HepG2 (cell line): ENCODE measurements around the gene KCNIP3. TPM values are rescaled to one million over a fixed set of nuclear protein-coding genes. Genes with fewer than 3 reads are reported as not detected.
A peak's percentile ranks its signal among the peaks of the same experiment; 100 is the strongest.
"Not testable (repeated sequence)": the region's sequence is repeated elsewhere in the genome, so short reads cannot be mapped to it uniquely, and the experiment has no call there.

Experiments used
- ATAC-seq: fragments of 200-7000 bp; cut with Tn5 transposase; 3 replicates; pipeline ENCODE4 v1.9.1; 2020; ENCODE audit warnings: mild to moderate bottlenecking, moderate library complexity
- BruUV-seq: library from RNA; stranded (reverse); fragments of 400-500 nt; replicated peaks from 2 replicates; lab custom pipeline; 2021; lab: Mats Ljungman, UMichigan
- CTCF ChIA-PET: fragments of 300-600 bp; formaldehyde crosslinking; extraction: SDS; loops from one replicate; lab custom pipeline; 2021; ENCODE audit warnings: low total read pairs, inconsistent platforms, low intra/inter-chr PET ratio; lab: Yijun Ruan, JAX
- POLR2A ChIA-PET: fragments of 350-600 bp; sonication (Branson Sonifier 250); formaldehyde crosslinking; loops from one replicate; lab custom pipeline; 2020; ENCODE audit warnings: antibody characterized with exemption, inconsistent platforms; lab: Yijun Ruan, JAX
- DNase-seq: peaks from one replicate; pipeline ENCODE4 v3.0.0-alpha.2; 2015; ENCODE audit warnings: low spot score
- FAIRE-seq: peaks from 3 replicates; lab custom pipeline; 2011; peaks lifted over from hg19 to GRCh38; lab: Jason Lieb, UNC
- H2AFZ ChIP-seq: one replicate; pipeline ENCODE4 v1.6.1; 2011; ENCODE audit warnings: low read length, inconsistent platforms
- H3K27ac ChIP-seq: fragments of 300-600 bp; 3 replicates; pipeline ENCODE4 v1.8.0; 2011; ENCODE audit warnings: mixed run types, mild to moderate bottlenecking, mixed read lengths, low read length, inconsistent platforms; ENCODE audit not compliant: insufficient read depth; ENCODE audit errors: extremely low read length
- H3K27me3 ChIP-seq, 2 experiments: fragments of 200-600 bp in 1 of 2; 2 replicates in 1 of 2; 3 replicates in 1 of 2; pipeline versions ENCODE4 v1.6.0 to v1.8.0; 2011; ENCODE audit warnings: low read length in 2 of 2, mild to moderate bottlenecking in 2 of 2, moderate library complexity in 2 of 2, inconsistent platforms in 1 of 2; ENCODE audit not compliant: insufficient read depth in 2 of 2, control insufficient read depth in 1 of 2
- H3K36me3 ChIP-seq, 2 experiments: fragments of 200-600 bp in 1 of 2; replicated peaks in 1 of 2; 2 replicates in 1 of 2; 3 replicates in 1 of 2; pipeline versions ENCODE4 v1.5.1 to v1.8.0; 2011; ENCODE audit warnings: low read length in 2 of 2, inconsistent platforms in 1 of 2; ENCODE audit not compliant: insufficient read depth in 2 of 2, control insufficient read depth in 1 of 2
- H3K4me1 ChIP-seq: 2 replicates; pipeline ENCODE4 v1.5.1; 2012; ENCODE audit warnings: low read length, inconsistent platforms; ENCODE audit not compliant: insufficient read depth
- H3K4me2 ChIP-seq: 2 replicates; pipeline ENCODE4 v1.6.0; 2011; ENCODE audit warnings: low read depth, low read length, inconsistent platforms
- H3K4me3 ChIP-seq, 3 experiments: fragments of 200-600 bp in 1 of 3; sonication (generic), shearing (Covaris generic) in 1 of 3; replicated peaks in 1 of 3; 2 replicates each; pipeline ENCODE4 v1.5.1; 2011 to 2016; ENCODE audit warnings: low read length in 3 of 3, inconsistent platforms in 2 of 3, low read depth in 2 of 3, mild to moderate bottlenecking in 2 of 3, control low read depth in 1 of 3, mixed read lengths in 1 of 3; ENCODE audit not compliant: insufficient read depth in 1 of 3
- H3K79me2 ChIP-seq: one replicate; pipeline ENCODE4 v1.6.1; 2011; ENCODE audit warnings: low read length, inconsistent platforms; ENCODE audit not compliant: insufficient read depth
- H3K9ac ChIP-seq: 2 replicates; pipeline ENCODE4 v1.6.0; 2011; ENCODE audit warnings: mild to moderate bottlenecking, low read depth, low read length, inconsistent platforms; ENCODE audit not compliant: insufficient read depth
- H3K9me3 ChIP-seq: 2 replicates; pipeline ENCODE4 v1.5.1; 2012; ENCODE audit warnings: mild to moderate bottlenecking, low read length
- H4K20me1 ChIP-seq: 2 replicates; pipeline ENCODE4 v1.6.0; 2011; ENCODE audit warnings: inconsistent platforms, mild to moderate bottlenecking, low read length, moderate library complexity; ENCODE audit not compliant: insufficient read depth
- WGBS: methylation state at CpG from one replicate; pipeline ENCODE4 v1.1.6; 2017; ENCODE audit warnings: low lambda C conversion rate; 5-methylcytosine and 5-hydroxymethylcytosine counted together
- in situ Hi-C: cut with HindIII; loops from 2 replicates; pipeline ENCODE4 v1.10.0; 2017; ENCODE audit warnings: low pct_unique_long_range_greater_than_20kb; ENCODE audit not compliant: extremely low pct_ligation_motif_present
- intact Hi-C: fragments of 100-400 bp; cut with micrococcal nuclease; formaldehyde crosslinking; loops from one replicate; pipeline ENCODE4 v1.10.0; 2022; ENCODE audit not compliant: unreplicated experiment
- polyA plus RNA-seq, 8 experiments: library from polyadenylated mRNA; depleted of rRNA in 3 of 8; stranded (reverse) in 7 of 8; unstranded in 1 of 8; fragments of >200 nt; fragmentation: Illumina TruSeq in 4 of 8; extraction: Trizol in 4 of 8; gene quantifications; 2 replicates each; pipeline versions ENCODE4 v1.2.1 to v1.2.3, GENCODE V29; 2011 to 2016; ENCODE audit warnings: low read depth in 4 of 8, missing spikeins in 1 of 8, mixed read lengths in 1 of 8; ENCODE audit not compliant: insufficient read depth in 1 of 8
- total RNA-seq, 5 experiments: library from RNA; depleted of rRNA; stranded (reverse); fragments of >200 nt; fragmentation: Illumina TruSeq; extraction: Trizol; gene quantifications; 2 replicates each; pipeline ENCODE4 v1.2.3, GENCODE V29; 2016; ENCODE audit warnings: low read depth in 1 of 5

KCNIP3 gene
- total and polyA plus RNA-seq, 2 of the 13 experiments (the other 11 are each of a cell fraction or from before 2014, with no cell fraction given), result not detected

GRCh38 chr2:95429748-95430467, 132.8 kb downstream of the KCNIP3 start:
- H3K4me2 ChIP-seq, H2AFZ ChIP-seq, H3K27ac ChIP-seq, H3K4me3 ChIP-seq, H3K4me1 ChIP-seq, CTCF ChIA-PET, BruUV-seq, H3K36me3 ChIP-seq, H3K27me3 ChIP-seq, H3K9me3 ChIP-seq, H3K9ac ChIP-seq, intact Hi-C loops, POLR2A ChIA-PET, FAIRE-seq, in situ Hi-C loops, H4K20me1 ChIP-seq, DNase-seq, H3K79me2 ChIP-seq: not testable (repeated sequence)
- ATAC-seq, result peak; percentile 91
- no CpG with 5 or more reads among the region's 8 CpGs for WGBS

DNA sequence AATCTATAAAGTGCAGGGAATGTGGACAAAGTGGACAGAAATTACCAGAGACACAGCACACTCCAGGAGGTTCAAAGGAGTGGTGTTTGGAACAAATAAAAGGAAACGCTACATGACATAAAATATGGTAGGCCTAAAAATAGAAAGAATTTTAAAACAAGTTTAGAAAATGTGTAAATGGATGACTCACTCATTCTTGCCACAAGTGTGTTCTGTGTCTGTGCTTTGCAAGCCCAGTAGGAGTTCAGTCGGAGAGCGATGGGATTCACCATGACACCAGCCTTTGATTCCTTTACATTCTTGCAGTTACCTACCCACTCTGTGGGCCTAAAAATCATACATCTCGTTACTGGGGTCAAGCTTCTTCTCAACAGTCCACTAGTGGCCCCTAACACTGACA, 136.2 kb downstream of the KCNIP3 start:
- H3K4me2 ChIP-seq, intact Hi-C loops, in situ Hi-C loops, POLR2A ChIA-PET, H3K36me3 ChIP-seq, BruUV-seq, CTCF ChIA-PET, H3K9me3 ChIP-seq, H3K27me3 ChIP-seq, H3K79me2 ChIP-seq, FAIRE-seq, H4K20me1 ChIP-seq, H3K9ac ChIP-seq, DNase-seq, H3K4me1 ChIP-seq, ATAC-seq, H2AFZ ChIP-seq, H3K4me3 ChIP-seq, H3K27ac ChIP-seq: not testable (repeated sequence)
- WGBS, result 3% methylated on average over 1 of the region's 4 CpGs

GRCh38 chr2:95433973-95434372, 136.8 kb downstream of the KCNIP3 start:
- H3K4me2 ChIP-seq, CTCF ChIA-PET, in situ Hi-C loops: not testable (repeated sequence)

GRCh38 chr2:95434507-95435076, 137.4 kb downstream of the KCNIP3 start:
- CTCF ChIA-PET, H4K20me1 ChIP-seq, DNase-seq, in situ Hi-C loops, H3K79me2 ChIP-seq, H3K36me3 ChIP-seq, H3K27ac ChIP-seq, H3K9ac ChIP-seq, H3K9me3 ChIP-seq, intact Hi-C loops, H2AFZ ChIP-seq, H3K27me3 ChIP-seq, POLR2A ChIA-PET, BruUV-seq, H3K4me2 ChIP-seq, ATAC-seq, H3K4me1 ChIP-seq, H3K4me3 ChIP-seq, FAIRE-seq: not testable (repeated sequence)
- 0% methylated on average over 1 of the region's 3 CpGs for WGBS

More at GRCh38 chr2:95433973-95434372, 136.8 kb downstream of the KCNIP3 start:
- H3K4me3 ChIP-seq, H3K27me3 ChIP-seq, ATAC-seq, H3K79me2 ChIP-seq, H2AFZ ChIP-seq, POLR2A ChIA-PET, BruUV-seq, FAIRE-seq, H3K27ac ChIP-seq, H3K4me1 ChIP-seq, H3K36me3 ChIP-seq, H4K20me1 ChIP-seq, intact Hi-C loops, H3K9ac ChIP-seq, H3K9me3 ChIP-seq, DNase-seq: not testable (repeated sequence)
- 20% methylated on average over 1 of the region's 2 CpGs for WGBS
